Measurements from ENCODE around the gene ZCCHC9.

- TF ChIP-seq CTCF (conservative IDR thresholded peaks at IDR 0.05) (no peak), EZH2 (IDR thresholded peaks at IDR 0.05; ENCODE audit: low read depth) (no peak)
These were observed 47.5 kb upstream of the ZCCHC9 start for GRCh38 chr5:81253875-81254274.
